ENCODE results near the gene ATXN7. TPM values are rescaled to one million over a fixed set of nuclear protein-coding genes. Genes with fewer than 3 reads are reported as not detected.

The ATXN7 gene
- total RNA-seq, 4 donors from 2014 or later, result 3.3 to 42.5 (median 17.9) TPM

DNA sequence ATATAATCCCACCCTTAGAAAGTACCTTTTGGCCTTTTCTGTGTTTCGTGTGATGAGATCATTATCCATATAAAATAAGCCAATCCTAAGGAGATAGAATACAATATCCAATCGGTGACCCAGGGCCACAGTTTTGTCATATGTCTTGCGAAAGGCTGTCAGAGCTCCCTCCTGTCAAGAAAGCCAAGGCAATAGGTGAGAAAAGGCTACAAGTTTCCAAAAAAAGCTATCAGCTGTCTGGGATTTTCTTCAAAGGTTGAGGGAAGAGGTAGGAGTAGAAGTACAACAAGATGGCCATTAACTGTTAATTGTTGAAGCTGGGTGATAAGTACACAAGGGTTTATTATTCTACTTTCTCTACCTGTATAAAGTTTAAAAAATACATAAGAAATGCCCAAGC is 155.6 kb downstream of the ATXN7 start:
- intact Hi-C loops (cut with DNase I; ENCODE audit: low total_unique reads), result no loop called here
- TF ChIP-seq, protein P1, sequence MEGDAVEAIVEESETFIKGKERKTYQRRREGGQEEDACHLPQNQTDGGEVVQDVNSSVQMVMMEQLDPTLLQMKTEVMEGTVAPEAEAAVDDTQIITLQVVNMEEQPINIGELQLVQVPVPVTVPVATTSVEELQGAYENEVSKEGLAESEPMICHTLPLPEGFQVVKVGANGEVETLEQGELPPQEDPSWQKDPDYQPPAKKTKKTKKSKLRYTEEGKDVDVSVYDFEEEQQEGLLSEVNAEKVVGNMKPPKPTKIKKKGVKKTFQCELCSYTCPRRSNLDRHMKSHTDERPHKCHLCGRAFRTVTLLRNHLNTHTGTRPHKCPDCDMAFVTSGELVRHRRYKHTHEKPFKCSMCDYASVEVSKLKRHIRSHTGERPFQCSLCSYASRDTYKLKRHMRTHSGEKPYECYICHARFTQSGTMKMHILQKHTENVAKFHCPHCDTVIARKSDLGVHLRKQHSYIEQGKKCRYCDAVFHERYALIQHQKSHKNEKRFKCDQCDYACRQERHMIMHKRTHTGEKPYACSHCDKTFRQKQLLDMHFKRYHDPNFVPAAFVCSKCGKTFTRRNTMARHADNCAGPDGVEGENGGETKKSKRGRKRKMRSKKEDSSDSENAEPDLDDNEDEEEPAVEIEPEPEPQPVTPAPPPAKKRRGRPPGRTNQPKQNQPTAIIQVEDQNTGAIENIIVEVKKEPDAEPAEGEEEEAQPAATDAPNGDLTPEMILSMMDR (IDR thresholded peaks at IDR 0.05), result no peak
- TF ChIP-seq POLR2A (IDR thresholded peaks at IDR 0.05), result no peak
- H3K4me3 ChIP-seq, result no peak overlapping the region
- H3K27me3 ChIP-seq, result no peaks in the 10 kb centered on the region
- H3K4me1 ChIP-seq, result peaks cover 0 to 5% of the 10 kb centered on the region in 2 donors
- no peak for DNase-seq
- H3K27ac ChIP-seq, result no peak overlapping the region
- no peaks in the 10 kb centered on the region for H3K36me3 ChIP-seq
- H3K9me3 ChIP-seq, result no peaks in the 10 kb centered on the region

DNA sequence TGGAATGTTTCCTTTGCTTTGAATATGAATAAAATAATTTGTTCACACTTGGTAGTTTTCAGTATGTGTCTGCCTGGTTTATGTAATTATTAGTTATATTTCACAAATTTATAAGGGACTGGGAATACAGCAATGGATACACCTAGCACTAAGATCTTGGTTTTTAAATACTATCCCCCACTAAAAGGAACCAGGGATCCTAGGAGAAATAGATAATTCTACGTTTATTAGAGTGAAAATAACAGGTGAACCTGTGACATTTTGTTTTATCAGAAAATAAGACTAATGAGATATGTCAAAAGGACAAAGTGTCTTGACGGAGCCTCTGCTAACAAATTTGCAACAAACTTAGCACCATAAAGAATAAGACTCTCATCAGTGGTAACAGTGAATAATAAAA is 156.2 kb downstream of the ATXN7 start:
- Histone ChIP-seq H3K9me3 (no peaks in the 10 kb centered on the region), H3K27me3 (no peaks in the 10 kb centered on the region), H3K36me3 (no peaks in the 10 kb centered on the region), H3K4me3 (no peak overlapping the region), H3K4me1 (peaks cover 0 to 5% of the 10 kb centered on the region in 2 donors), H3K27ac (no peak overlapping the region)
- TF ChIP-seq, protein P1 (IDR thresholded peaks at IDR 0.05), result no peak
- TF ChIP-seq POLR2A (IDR thresholded peaks at IDR 0.05), result no peak
- intact Hi-C loops (cut with DNase I; ENCODE audit: low total_unique reads), result loop anchor here (10.0 kb wide), 1 partner anchor 465 kb away; no protein-coding TSS in a partner anchor
- DNase-seq, result no peak

- Histone ChIP-seq H3K9me3 (no peaks in the 10 kb centered on the region), H3K27ac (no peak overlapping the region), H3K4me1 (peaks cover 0 to 5% of the 10 kb centered on the region in 2 donors), H3K4me3 (no peak overlapping the region), H3K27me3 (no peaks in the 10 kb centered on the region), H3K36me3 (no peaks in the 10 kb centered on the region)
- TF ChIP-seq, protein P1 (IDR thresholded peaks at IDR 0.05), result no peak
- DNase-seq, result no peak
- intact Hi-C loops (cut with DNase I; ENCODE audit: low total_unique reads), result loop anchor here (10.0 kb wide), 1 partner anchor 463 kb away; no protein-coding TSS in a partner anchor
These were observed 158.3 kb downstream of the ATXN7 start for GRCh38 chr3:64021922-64022321.

DNA sequence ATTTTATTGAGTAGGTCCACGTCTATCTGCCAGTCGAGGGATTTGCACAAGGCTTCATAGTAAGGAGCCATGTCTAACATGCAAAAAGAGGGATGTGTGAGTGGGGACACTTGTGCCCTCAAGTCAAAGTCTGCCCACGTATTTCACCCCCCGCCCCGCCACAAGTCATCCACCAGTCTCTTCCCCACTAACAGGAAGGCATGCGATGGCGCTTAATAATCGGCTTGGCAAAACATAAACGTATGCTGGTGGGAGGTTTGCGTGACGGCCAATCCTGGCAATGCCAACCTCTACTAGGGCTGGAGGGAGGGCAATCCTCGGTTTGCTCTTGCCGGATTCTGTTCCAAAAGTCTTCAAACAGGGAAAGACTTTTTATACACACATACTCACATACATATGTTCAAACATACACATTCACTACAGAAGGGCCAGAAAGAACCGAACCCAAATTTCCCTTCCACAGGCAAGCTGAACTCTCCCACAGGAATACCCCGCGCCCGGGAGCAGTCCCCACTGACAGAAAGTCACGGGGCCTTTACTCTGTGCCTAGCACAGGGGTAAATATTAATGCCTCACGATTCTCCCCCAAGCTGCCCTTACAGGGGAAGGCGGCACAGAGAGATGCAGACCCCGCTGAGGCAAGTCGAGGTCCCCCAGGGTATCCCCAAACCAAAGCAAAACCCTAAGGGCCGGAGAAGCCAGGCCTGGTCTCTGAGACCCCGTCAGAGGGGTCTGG is 159.0 kb downstream of the ATXN7 start:
- intact Hi-C loops (cut with DNase I; ENCODE audit: low total_unique reads), result loop anchor here (10.0 kb wide), 1 partner anchor 462 kb away; no protein-coding TSS in a partner anchor
- peak overlapping the region; percentile 67 to 95 for H3K4me3 ChIP-seq
- H3K4me1 ChIP-seq, result peaks cover 0 to 5% of the 10 kb centered on the region in 2 donors
- no peaks in the 10 kb centered on the region for H3K9me3 ChIP-seq
- TF ChIP-seq, protein P1 (IDR thresholded peaks at IDR 0.05), result no peak
- TF ChIP-seq POLR2A (IDR thresholded peaks at IDR 0.05), result no peak
- H3K36me3 ChIP-seq, result no peaks in the 10 kb centered on the region
- H3K27me3 ChIP-seq, result no peaks in the 10 kb centered on the region
- peak overlapping the region; percentile 81 to 82 for H3K27ac ChIP-seq
- DNase-seq, result no peak

DNA sequence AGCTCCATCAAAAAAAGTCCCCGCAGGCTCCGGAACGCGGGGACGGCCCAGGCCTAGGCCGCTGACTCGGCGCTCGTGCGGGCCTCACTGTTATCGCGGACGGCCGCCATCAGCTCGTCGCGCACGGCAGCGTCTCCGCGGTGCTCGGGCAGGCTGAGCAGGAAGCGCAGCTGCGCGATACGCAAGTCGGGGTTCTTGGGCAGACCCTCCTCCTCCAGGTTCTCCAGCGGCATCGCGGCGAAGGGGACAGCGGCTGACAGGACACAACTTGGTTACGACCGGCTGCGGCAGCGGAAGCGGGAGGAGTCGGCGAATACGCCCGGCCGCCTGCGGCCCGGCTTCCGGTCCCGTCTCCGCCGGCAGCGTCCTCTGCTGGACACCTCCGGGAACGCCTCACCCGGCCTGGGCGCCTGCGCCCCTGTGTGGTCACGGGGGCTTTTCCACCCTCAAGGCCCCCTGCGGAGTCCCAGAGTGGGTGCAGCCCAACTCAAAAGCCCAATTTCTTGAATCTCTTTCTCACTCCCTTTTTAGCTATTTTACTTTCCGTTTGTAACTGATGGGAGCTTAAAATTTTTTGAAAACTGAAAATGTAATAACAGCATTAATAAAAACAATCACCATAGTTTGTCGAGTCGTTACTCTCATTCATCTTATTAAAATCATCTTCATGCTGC is 159.7 kb downstream of the ATXN7 start, which contains the start of gene PSMD6:
Gene PSMD6 (minus strand): TSS at position 308 of the 674 bp plus-strand sequence. CDS start 75 bp downstream, at position 233.
- Histone ChIP-seq H3K4me1 (peaks cover 0 to 5% of the 10 kb centered on the region in 2 donors), H3K27me3 (no peaks in the 10 kb centered on the region), H3K36me3 (no peaks in the 10 kb centered on the region), H3K9me3 (no peaks in the 10 kb centered on the region), H3K4me3 (peak within 1 kb of the TSS; percentile 67 to 95), H3K27ac (peak within 1 kb of the TSS; percentile 81 to 82)
- TF ChIP-seq, protein P1 (IDR thresholded peaks at IDR 0.05), result peak; percentile 97 to 100 (median 100)
- TF ChIP-seq POLR2A (IDR thresholded peaks at IDR 0.05), result peak in 1 of 2 donors; percentile 41
- intact Hi-C loops (cut with DNase I; ENCODE audit: low total_unique reads), result loop anchor here (10.0 kb wide), 1 partner anchor 461 kb away; no protein-coding TSS in a partner anchor
- peak; percentile 79 to 90 for DNase-seq
